ENCODE results near the gene LMAN2. TPM values are rescaled to one million over a fixed set of nuclear protein-coding genes. Genes with fewer than 3 reads are reported as not detected.
A peak's percentile ranks its signal among the peaks of the same experiment; 100 is the strongest.

Gene LMAN2
- polyA plus RNA-seq, 1 donor (not counting 4 experiments of a cell fraction or from before 2014, with no cell fraction given): 105 TPM

GRCh38 chr5:177309351-177310191 lies 41.9 kb downstream of the LMAN2 start:
- Histone ChIP-seq H4K20me1 (ENCODE audit: control insufficient read depth, extremely low read depth, insufficient read depth, low read length) (peaks cover 3% of the 10 kb centered on the region), H3K4me3 (ENCODE audit: control insufficient read depth in 2 of 3, extremely low read depth in 1 of 3, insufficient read depth in 2 of 3, low read depth in 1 of 3, low read length in 3 of 3) (no peak overlapping the region), H3K4me1 (ENCODE audit: control insufficient read depth, extremely low read depth, insufficient read depth, low read length) (peaks cover 34% of the 10 kb centered on the region), H3K36me3 (ENCODE audit: control insufficient read depth in 2 of 2, extremely low read depth in 1 of 2, insufficient read depth in 2 of 2, low read length in 2 of 2) (peaks cover 5 to 21% of the 10 kb centered on the region in 2 experiments), H3K9me1 (ENCODE audit: control insufficient read depth, extremely low read depth, insufficient read depth, low read length) (no peaks in the 10 kb centered on the region), H3K27me3 (ENCODE audit: control insufficient read depth, extremely low read depth, insufficient read depth, low read length) (no peaks in the 10 kb centered on the region), H3K9ac (ENCODE audit: control insufficient read depth, extremely low read depth, insufficient read depth, low read length) (no peak overlapping the region), H3K27ac (ENCODE audit: control insufficient read depth, insufficient read depth, low read length) (no peak overlapping the region), H2AFZ (ENCODE audit: control insufficient read depth, low read length) (no peak overlapping the region), H3K4me2 (ENCODE audit: control insufficient read depth, extremely low read depth, insufficient read depth, low read depth, low read length) (no peak overlapping the region), H3K9me3 (ENCODE audit: control insufficient read depth, low read depth, low read length) (no peaks in the 10 kb centered on the region), H3K79me2 (ENCODE audit: control insufficient read depth, insufficient read depth, low read length) (peaks cover 11% of the 10 kb centered on the region)
- dilution Hi-C loops (cut with MboI; ENCODE audit: extremely low pct_ligation_motif_present, low sequenced_read_pairs): no loop called here
- peak; percentile 91 to 98 (median 96) for TF ChIP-seq CTCF (optimal IDR thresholded peaks at IDR 0.05 in 1 of 3, IDR thresholded peaks at IDR 0.05 in 1 of 3, conservative IDR thresholded peaks at IDR 0.05 in 1 of 3; ENCODE audit: extremely low read depth in 1 of 3, insufficient read depth in 2 of 3, low read length in 3 of 3)
- no peak for TF ChIP-seq EZH2 (IDR thresholded peaks at IDR 0.05; ENCODE audit: low read length)
- DNase-seq (ENCODE audit: low read depth, low spot score): no peak
- FAIRE-seq: peak; percentile 51

- Histone ChIP-seq H3K79me2 (ENCODE audit: control insufficient read depth, insufficient read depth, low read length) (peaks cover 19% of the 10 kb centered on the region), H3K4me2 (ENCODE audit: control insufficient read depth, extremely low read depth, insufficient read depth, low read depth, low read length) (no peak overlapping the region), H3K4me3 (ENCODE audit: control insufficient read depth in 2 of 3, extremely low read depth in 1 of 3, insufficient read depth in 2 of 3, low read depth in 1 of 3, low read length in 3 of 3) (no peak overlapping the region), H3K9me1 (ENCODE audit: control insufficient read depth, extremely low read depth, insufficient read depth, low read length) (no peaks in the 10 kb centered on the region), H2AFZ (ENCODE audit: control insufficient read depth, low read length) (no peak overlapping the region), H3K27me3 (ENCODE audit: control insufficient read depth, extremely low read depth, insufficient read depth, low read length) (no peaks in the 10 kb centered on the region), H3K9me3 (ENCODE audit: control insufficient read depth, low read depth, low read length) (no peaks in the 10 kb centered on the region), H3K27ac (ENCODE audit: control insufficient read depth, insufficient read depth, low read length) (no peak overlapping the region), H3K36me3 (ENCODE audit: control insufficient read depth in 2 of 2, extremely low read depth in 1 of 2, insufficient read depth in 2 of 2, low read length in 2 of 2) (peaks cover 5 to 21% of the 10 kb centered on the region in 2 experiments), H3K9ac (ENCODE audit: control insufficient read depth, extremely low read depth, insufficient read depth, low read length) (no peak overlapping the region), H4K20me1 (ENCODE audit: control insufficient read depth, extremely low read depth, insufficient read depth, low read length) (peaks cover 3% of the 10 kb centered on the region), H3K4me1 (ENCODE audit: control insufficient read depth, extremely low read depth, insufficient read depth, low read length) (peaks cover 34% of the 10 kb centered on the region)
- TF ChIP-seq CTCF (optimal IDR thresholded peaks at IDR 0.05 in 1 of 3, IDR thresholded peaks at IDR 0.05 in 1 of 3, conservative IDR thresholded peaks at IDR 0.05 in 1 of 3; ENCODE audit: extremely low read depth in 1 of 3, insufficient read depth in 2 of 3, low read length in 3 of 3): no peak
- TF ChIP-seq EZH2 (IDR thresholded peaks at IDR 0.05; ENCODE audit: low read length): no peak
- dilution Hi-C loops (cut with MboI; ENCODE audit: extremely low pct_ligation_motif_present, low sequenced_read_pairs): no loop called here
- DNase-seq (ENCODE audit: low read depth, low spot score): no peak
- FAIRE-seq: no peak
These were observed 42.7 kb downstream of the LMAN2 start for GRCh38 chr5:177308740-177309139.
